Stimulated activated CD8-positive, alpha-beta memory T cell treated with anti-CD3 and anti-CD28 coated beads, Interleukin-7, amount 100 ng/mL, for 1 hour (primary cell): ENCODE measurements around the gene CCDC179.

Experiments
- DNase-seq, 2 donors: peaks; one replicate each; pipeline ENCODE4 v3.0.0-alpha.2; 2020; ENCODE audit warnings: low read depth in 2 of 2

Gene CCDC179

DNA sequence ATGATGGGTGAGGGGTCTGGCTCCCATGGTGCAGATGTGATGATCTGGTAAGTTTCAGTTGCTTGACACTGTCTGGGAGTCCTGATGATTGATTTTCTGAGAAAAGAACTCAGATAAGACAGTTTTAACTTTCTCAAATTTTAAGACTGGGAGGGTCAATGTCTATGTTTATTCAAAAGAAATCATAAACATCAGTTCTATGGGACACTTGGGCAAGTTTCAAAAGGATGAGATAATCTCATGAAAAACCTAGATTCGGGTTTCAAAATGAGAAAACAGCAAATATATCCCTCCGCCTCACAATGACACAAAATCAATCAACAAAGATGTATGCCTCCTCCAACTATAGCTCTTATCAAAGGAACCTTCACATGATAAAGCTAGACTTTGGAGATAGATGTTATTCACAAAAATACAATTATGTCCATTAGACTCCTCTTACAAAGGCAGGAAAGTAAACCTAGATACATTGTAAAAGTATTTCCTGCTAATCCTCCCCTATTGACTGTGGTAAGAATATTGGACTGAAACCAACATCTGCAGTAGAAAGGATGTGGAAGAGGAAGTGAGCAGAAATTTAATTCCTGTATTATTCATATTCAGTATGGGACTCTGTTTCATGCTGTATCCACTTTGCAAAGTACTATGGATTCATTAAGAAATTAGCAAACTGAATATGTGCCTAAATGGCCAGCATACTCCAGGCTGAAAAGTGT is 52.3 kb downstream of the CCDC179 start:
- no peak for DNase-seq

DNA sequence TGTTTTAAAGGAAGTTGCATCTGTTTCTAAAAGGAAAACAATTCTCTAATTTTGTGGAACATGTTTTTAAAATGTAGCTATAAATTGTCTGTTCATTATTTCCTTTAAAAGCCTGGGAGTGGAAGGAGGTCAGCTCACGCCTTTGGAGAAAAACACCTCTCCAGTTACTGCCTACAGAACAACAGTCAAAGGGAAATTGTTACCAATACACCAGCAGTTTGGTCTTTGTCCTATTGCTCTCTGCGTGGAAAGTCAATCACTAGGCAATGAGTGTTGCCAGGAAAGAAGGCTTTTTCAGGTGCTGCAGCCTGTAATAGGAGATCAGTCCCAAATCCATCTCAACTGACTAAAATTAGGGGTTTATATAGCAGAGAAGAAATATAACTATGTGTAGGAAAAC is 52.9 kb downstream of the CCDC179 start:
- no peak for DNase-seq

DNA sequence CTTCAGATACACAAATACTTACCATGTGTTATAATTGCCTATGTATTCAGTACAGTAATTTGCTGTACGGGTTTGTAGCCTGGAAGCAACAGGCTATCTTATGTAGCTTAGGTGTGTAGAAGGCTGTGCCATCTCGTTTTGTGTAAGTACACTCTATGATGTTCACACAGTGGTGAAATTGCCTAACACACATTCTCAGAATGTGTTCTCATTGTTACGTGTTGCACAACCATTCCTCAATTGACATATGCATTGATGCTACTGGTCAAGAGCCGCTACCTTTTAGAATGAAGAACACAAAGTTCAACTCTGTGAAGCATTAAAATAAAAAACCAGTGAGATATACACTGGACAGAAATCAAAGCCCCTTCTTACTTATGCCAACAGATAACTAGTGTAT is 57.4 kb downstream of the CCDC179 start:
- no peak for DNase-seq

DNA sequence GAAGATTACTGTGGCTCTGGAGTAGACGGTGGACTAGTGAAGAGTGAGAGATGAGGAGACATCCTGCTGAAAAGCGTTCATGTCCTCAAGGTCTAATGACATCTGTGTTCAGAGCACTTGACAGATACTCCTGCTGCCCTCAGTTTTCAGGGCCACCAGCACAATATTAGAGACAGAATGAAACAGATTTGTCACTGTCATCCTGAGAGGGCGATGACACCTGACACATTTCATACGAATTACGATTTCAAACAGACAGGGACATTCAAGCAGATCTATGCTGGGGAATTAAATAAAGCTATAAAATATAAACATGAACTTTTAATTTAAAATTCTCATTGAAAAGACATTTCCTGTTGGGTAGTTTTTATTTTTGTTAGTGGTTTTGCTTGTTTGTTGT is 59.8 kb downstream of the CCDC179 start:
- no peak for DNase-seq

DNA sequence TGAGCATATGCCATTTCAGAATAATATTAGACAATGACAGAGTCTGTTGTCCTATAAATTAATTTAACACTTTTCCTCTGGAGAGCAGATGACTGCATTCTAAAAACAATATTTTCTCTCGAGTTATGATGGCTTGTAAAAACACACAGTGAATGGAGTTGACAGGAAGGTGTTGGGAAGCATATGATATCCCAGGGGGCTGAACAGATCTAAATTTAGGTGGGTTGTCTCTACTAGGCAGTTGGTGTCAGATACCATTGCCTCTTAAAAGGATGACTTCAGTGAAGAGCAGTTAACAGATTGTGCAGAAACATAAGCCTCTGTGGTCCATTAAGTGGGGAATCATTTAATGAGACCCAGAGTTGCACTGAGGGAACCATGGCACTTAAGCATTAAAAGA is 61.4 kb downstream of the CCDC179 start:
- DNase-seq = no peak

DNA sequence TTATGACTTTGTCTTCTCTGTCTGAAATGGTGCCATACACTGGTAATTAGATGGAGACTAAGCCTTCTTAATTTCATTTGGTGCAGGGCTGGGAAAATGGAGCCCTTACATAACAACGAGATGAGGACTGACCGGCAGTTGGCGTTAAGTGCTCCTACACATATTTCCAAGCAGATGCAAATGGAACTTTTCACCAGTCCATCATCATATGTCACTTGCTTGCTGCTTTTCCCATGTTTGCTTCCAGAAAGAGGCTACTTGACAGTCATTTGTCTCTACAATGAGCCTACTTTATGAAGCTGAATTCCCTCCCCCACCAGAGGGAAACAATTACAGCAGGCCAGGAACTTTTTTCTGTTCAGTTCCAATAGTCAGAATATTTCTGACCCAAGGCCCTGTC is 63.2 kb downstream of the CCDC179 start:
- no peak for DNase-seq
